DND-41 (cell line): Measurements from ENCODE around the gene IGSF11.

ENCODE experiments used
- EZH2 ChIP-seq: IDR thresholded peaks from 3 replicates; pipeline ENCODE4 v1.6.1; 2012; ENCODE audit warnings: borderline replicate concordance, low read depth, mild to moderate bottlenecking, moderate library complexity, low read length, inconsistent platforms; ENCODE audit not compliant: severe bottlenecking
- TF ChIP-seq, protein P1 (sequence below): IDR thresholded peaks from 2 replicates; pipeline ENCODE4 v1.5.1; 2012; ENCODE audit warnings: borderline replicate concordance, low read length, moderate library complexity, mild to moderate bottlenecking; ENCODE audit not compliant: poor library complexity, severe bottlenecking; ENCODE audit errors: extremely low read depth

DNA sequence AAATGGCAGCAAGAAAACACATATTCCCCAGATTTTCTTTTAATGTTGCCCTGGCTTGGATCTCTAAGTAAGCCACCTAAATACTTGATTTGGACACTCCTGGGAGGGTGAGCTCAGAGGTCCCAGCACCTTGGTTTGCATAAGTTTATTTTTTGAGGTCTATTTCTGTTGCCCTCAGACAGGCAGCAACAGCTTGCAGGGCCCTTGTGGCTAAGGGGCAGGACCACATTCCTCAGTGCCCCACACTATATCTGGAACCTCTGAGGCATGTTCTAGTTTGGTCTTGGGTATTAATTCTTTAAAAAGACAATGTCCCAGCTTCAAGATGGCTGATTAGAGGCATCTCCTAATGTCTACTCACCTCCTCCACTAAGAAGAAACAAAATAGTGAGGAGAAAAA is 57.5 kb downstream of the IGSF11 start:
- TF ChIP-seq, protein P1, sequence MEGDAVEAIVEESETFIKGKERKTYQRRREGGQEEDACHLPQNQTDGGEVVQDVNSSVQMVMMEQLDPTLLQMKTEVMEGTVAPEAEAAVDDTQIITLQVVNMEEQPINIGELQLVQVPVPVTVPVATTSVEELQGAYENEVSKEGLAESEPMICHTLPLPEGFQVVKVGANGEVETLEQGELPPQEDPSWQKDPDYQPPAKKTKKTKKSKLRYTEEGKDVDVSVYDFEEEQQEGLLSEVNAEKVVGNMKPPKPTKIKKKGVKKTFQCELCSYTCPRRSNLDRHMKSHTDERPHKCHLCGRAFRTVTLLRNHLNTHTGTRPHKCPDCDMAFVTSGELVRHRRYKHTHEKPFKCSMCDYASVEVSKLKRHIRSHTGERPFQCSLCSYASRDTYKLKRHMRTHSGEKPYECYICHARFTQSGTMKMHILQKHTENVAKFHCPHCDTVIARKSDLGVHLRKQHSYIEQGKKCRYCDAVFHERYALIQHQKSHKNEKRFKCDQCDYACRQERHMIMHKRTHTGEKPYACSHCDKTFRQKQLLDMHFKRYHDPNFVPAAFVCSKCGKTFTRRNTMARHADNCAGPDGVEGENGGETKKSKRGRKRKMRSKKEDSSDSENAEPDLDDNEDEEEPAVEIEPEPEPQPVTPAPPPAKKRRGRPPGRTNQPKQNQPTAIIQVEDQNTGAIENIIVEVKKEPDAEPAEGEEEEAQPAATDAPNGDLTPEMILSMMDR: no peak
- TF ChIP-seq EZH2: no peak
